H9 (cell line): ENCODE data around the gene WHRN. TPM values are rescaled to one million over a fixed set of nuclear protein-coding genes. Genes with fewer than 3 reads are reported as not detected.
A peak's percentile ranks its signal among the peaks of the same experiment; 100 is the strongest.

Experiments
- DNase-seq: peaks from one replicate; pipeline ENCODE4 v3.0.0-alpha.2; 2017
- H2AFZ ChIP-seq: one replicate; pipeline ENCODE4 v1.6.1; 2013; ENCODE audit warnings: mild to moderate bottlenecking, low read length, control low read depth, moderate library complexity
- H2AK5ac ChIP-seq: 2 replicates; pipeline ENCODE4 v1.6.1; 2013; ENCODE audit warnings: low read length, control low read depth, mixed read lengths; ENCODE audit not compliant: insufficient read length
- H2BK120ac ChIP-seq: one replicate; pipeline ENCODE4 v1.6.1; 2013; ENCODE audit warnings: low read depth, mild to moderate bottlenecking, low read length, control low read depth, inconsistent platforms; ENCODE audit not compliant: poor library complexity, severe bottlenecking
- H2BK12ac ChIP-seq: 2 replicates; pipeline ENCODE4 v1.6.1; 2013; ENCODE audit warnings: low read length, control low read depth, mixed read lengths, low read depth; ENCODE audit not compliant: insufficient read length
- H2BK15ac ChIP-seq: 2 replicates; pipeline ENCODE4 v1.6.1; 2013; ENCODE audit warnings: low read depth, low read length, control low read depth
- H2BK20ac ChIP-seq: one replicate; pipeline ENCODE4 v1.6.1; 2013; ENCODE audit warnings: low read depth, mild to moderate bottlenecking, low read length, control low read depth, inconsistent platforms; ENCODE audit not compliant: poor library complexity, severe bottlenecking
- H2BK5ac ChIP-seq: 2 replicates; pipeline ENCODE4 v1.6.1; 2013; ENCODE audit warnings: low read length, control low read depth, mixed read lengths; ENCODE audit not compliant: insufficient read length
- H3K14ac ChIP-seq: 2 replicates; pipeline ENCODE4 v1.6.1; 2013; ENCODE audit warnings: low read length, control low read depth; ENCODE audit not compliant: insufficient read depth
- H3K18ac ChIP-seq: 2 replicates; pipeline ENCODE4 v1.6.1; 2013; ENCODE audit warnings: low read depth, mild to moderate bottlenecking, mixed read lengths, low read length, control low read depth; ENCODE audit not compliant: insufficient read length
- H3K23ac ChIP-seq: 2 replicates; pipeline ENCODE4 v1.6.1; 2013; ENCODE audit warnings: low read length, control low read depth, mixed read lengths, low read depth; ENCODE audit not compliant: insufficient read length
- H3K23me2 ChIP-seq: 2 replicates; pipeline ENCODE4 v1.6.1; 2013; ENCODE audit warnings: low read depth, mild to moderate bottlenecking, mixed read lengths, low read length, control low read depth; ENCODE audit not compliant: insufficient read length, poor library complexity, severe bottlenecking
- H3K27ac ChIP-seq: 2 replicates; pipeline ENCODE4 v1.5.1; 2013; ENCODE audit warnings: low read length, control low read depth, mixed read lengths, low read depth; ENCODE audit not compliant: insufficient read length
- H3K27me3 ChIP-seq: 2 replicates; pipeline ENCODE4 v1.6.1; 2013; ENCODE audit warnings: low read length, control low read depth, inconsistent platforms; ENCODE audit not compliant: insufficient read depth
- H3K4ac ChIP-seq: 2 replicates; pipeline ENCODE4 v1.6.1; 2013; ENCODE audit warnings: low read depth, mild to moderate bottlenecking, control low read depth, inconsistent platforms, low read length, moderate library complexity
- H3K4me1 ChIP-seq: 2 replicates; pipeline ENCODE4 v1.6.1; 2013; ENCODE audit warnings: low read length, control low read depth, inconsistent platforms; ENCODE audit not compliant: insufficient read depth
- H3K4me2 ChIP-seq: 2 replicates; pipeline ENCODE4 v1.6.1; 2013; ENCODE audit warnings: low read length, control low read depth, mixed read lengths; ENCODE audit not compliant: insufficient read length, insufficient read depth
- H3K56ac ChIP-seq: 2 replicates; pipeline ENCODE4 v1.6.1; 2013; ENCODE audit warnings: low read depth, mild to moderate bottlenecking, mixed read lengths, low read length, control low read depth; ENCODE audit not compliant: insufficient read length
- H3K79me1 ChIP-seq: 2 replicates; pipeline ENCODE4 v1.6.1; 2013; ENCODE audit warnings: low read depth, mild to moderate bottlenecking, moderate library complexity, low read length, control low read depth, inconsistent platforms; ENCODE audit not compliant: insufficient read depth, poor library complexity, severe bottlenecking
- H3K79me2 ChIP-seq: 2 replicates; pipeline ENCODE4 v1.6.1; 2013; ENCODE audit warnings: low read length, control low read depth, inconsistent platforms; ENCODE audit not compliant: insufficient read depth
- H3K9ac ChIP-seq: 2 replicates; pipeline ENCODE4 v1.6.1; 2013; ENCODE audit warnings: low read length, control low read depth, mixed read lengths; ENCODE audit not compliant: insufficient read length; ENCODE audit errors: extremely low read depth
- H3K9me3 ChIP-seq: one replicate; pipeline ENCODE4 v1.6.1; 2013; ENCODE audit warnings: low read depth, low read length, inconsistent platforms; ENCODE audit not compliant: control insufficient read depth
- H3T11ph ChIP-seq: one replicate; pipeline ENCODE4 v1.6.1; 2013; ENCODE audit warnings: mild to moderate bottlenecking, low read length, control low read depth, inconsistent platforms
- H4K20me1 ChIP-seq: one replicate; pipeline ENCODE4 v1.6.1; 2013; ENCODE audit not compliant: control insufficient read depth, insufficient read length, insufficient read depth
- H4K5ac ChIP-seq: 2 replicates; pipeline ENCODE4 v1.6.1; 2013; ENCODE audit warnings: low read depth, mild to moderate bottlenecking, mixed read lengths, low read length, control low read depth; ENCODE audit not compliant: insufficient read length
- H4K8ac ChIP-seq: replicated peaks from 2 replicates; pipeline ENCODE4 v1.6.1; 2013; ENCODE audit warnings: low read length, control low read depth, mixed read lengths, low read depth; ENCODE audit not compliant: insufficient read length
- H4K91ac ChIP-seq: 2 replicates; pipeline ENCODE4 v1.6.1; 2013; ENCODE audit warnings: low read depth, mild to moderate bottlenecking, moderate library complexity, mixed read lengths, low read length, control low read depth; ENCODE audit not compliant: insufficient read length
- H3K27ac Mint-ChIP-seq, 3 experiments: 2 replicates in 2 of 3; 3 replicates in 1 of 3; pipeline ENCODE4 v1.8.0; 2020 to 2021; ENCODE audit warnings: mixed read lengths in 3 of 3, mild to moderate bottlenecking in 1 of 3, moderate library complexity in 1 of 3
- H3K27me3 Mint-ChIP-seq: 2 replicates; pipeline ENCODE4 v1.8.0; 2021; ENCODE audit warnings: low read depth, mild to moderate bottlenecking, moderate library complexity, mixed read lengths
- H3K36me3 Mint-ChIP-seq, 3 experiments: 2 replicates in 2 of 3; 3 replicates in 1 of 3; pipeline ENCODE4 v1.8.0; 2020 to 2021; ENCODE audit warnings: low read depth in 3 of 3, mixed read lengths in 3 of 3; ENCODE audit not compliant: insufficient read depth in 1 of 3
- H3K4me1 Mint-ChIP-seq, 2 experiments: 2 replicates each; pipeline ENCODE4 v1.8.0; 2020; ENCODE audit warnings: mixed read lengths in 2 of 2
- H3K4me3 Mint-ChIP-seq, 2 experiments: 2 replicates in 1 of 2; 3 replicates in 1 of 2; pipeline ENCODE4 v1.8.0; 2020 to 2021; ENCODE audit warnings: mild to moderate bottlenecking in 2 of 2, mixed read lengths in 2 of 2, moderate library complexity in 1 of 2
- H3K9me3 Mint-ChIP-seq, 2 experiments: 2 replicates in 1 of 2; 3 replicates in 1 of 2; pipeline ENCODE4 v1.8.0; 2020; ENCODE audit warnings: mild to moderate bottlenecking in 2 of 2, mixed read lengths in 2 of 2, moderate library complexity in 1 of 2
- WGBS: extraction: QIAGEN DNeasy Blood & Tissue Kit; methylation state at CpG from one replicate; pipeline ENCODE4 v1.1.7; 2013; ENCODE audit warnings: missing lambda C conversion rate, low lambda C conversion rate, mixed read lengths; ENCODE audit not compliant: insufficient read length; ENCODE audit errors: extremely low coverage; 5-methylcytosine and 5-hydroxymethylcytosine counted together
- total RNA-seq: library from RNA; stranded (reverse); gene quantifications from 2 replicates; pipeline ENCODE4 v1.2.1, GENCODE V29; 2021
- TF ChIP-seq, protein P1 (sequence below): fragments of 200-600 bp; sonication (generic); conservative IDR thresholded peaks from 3 replicates; pipeline ENCODE4 v1.8.0; 2021; ENCODE audit warnings: antibody characterized with exemption, mild to moderate bottlenecking

The WHRN gene
- total RNA-seq, 1 experiment from 2014 or later = 2.2 TPM

DNA sequence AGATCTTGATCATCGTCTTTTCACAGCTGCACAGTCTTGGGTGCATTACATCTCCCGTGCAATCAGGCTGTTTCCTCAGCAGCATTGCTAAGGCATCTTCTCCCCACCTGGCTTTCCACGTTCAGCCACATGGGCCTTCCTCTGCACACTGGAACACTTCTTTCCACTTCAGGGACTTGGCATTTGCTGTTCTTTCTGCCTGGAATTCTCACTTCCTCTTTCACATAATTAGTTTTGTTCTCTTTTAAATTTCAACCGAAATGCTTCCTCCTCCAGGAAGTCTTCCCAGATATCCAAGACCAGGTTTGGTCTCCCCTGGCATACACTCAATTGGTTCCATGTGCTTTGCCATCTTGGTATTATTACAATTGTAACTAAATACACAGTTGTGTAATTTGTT, 43.8 kb downstream of the WHRN start:
- Histone ChIP-seq H3K27ac (no peak overlapping the region), H4K5ac (no peak overlapping the region), H3K14ac (no peak overlapping the region), H3K4me1 (peaks cover 5% of the 10 kb centered on the region; the same call in 1 of the 2 replicates), H3K56ac (no peak overlapping the region), H3K4ac (no peak overlapping the region), H3T11ph (no peak overlapping the region), H2BK20ac (no peak overlapping the region), H3K18ac (no peak overlapping the region), H3K9me3 (no peaks in the 10 kb centered on the region), H2BK12ac (no peak overlapping the region), H3K9ac (no peak overlapping the region), H2BK120ac (no peak overlapping the region), H4K91ac (no peak overlapping the region), H3K79me1 (no peaks in the 10 kb centered on the region), H4K8ac (no peak overlapping the region), H3K79me2 (no peaks in the 10 kb centered on the region), H3K27me3 (no peaks in the 10 kb centered on the region), H3K4me2 (no peak overlapping the region), H2BK15ac (no peak overlapping the region), H3K23me2 (no peaks in the 10 kb centered on the region), H2AFZ (no peak overlapping the region), H4K20me1 (no peaks in the 10 kb centered on the region), H2AK5ac (no peak overlapping the region), H2BK5ac (no peak overlapping the region), H3K23ac (no peak overlapping the region)
- Mint-ChIP-seq H3K27me3 (peaks cover 11% of the 10 kb centered on the region), H3K27ac (no peak overlapping the region), H3K9me3 (no peaks in the 10 kb centered on the region), H3K4me1 (peaks cover 30 to 37% of the 10 kb centered on the region in 2 experiments), H3K36me3 (peaks cover 0 to 2% (median 0%) of the 10 kb centered on the region in 3 experiments; a peak in 2 of 7 replicates), H3K4me3 (no peak overlapping the region)
- TF ChIP-seq, protein P1, sequence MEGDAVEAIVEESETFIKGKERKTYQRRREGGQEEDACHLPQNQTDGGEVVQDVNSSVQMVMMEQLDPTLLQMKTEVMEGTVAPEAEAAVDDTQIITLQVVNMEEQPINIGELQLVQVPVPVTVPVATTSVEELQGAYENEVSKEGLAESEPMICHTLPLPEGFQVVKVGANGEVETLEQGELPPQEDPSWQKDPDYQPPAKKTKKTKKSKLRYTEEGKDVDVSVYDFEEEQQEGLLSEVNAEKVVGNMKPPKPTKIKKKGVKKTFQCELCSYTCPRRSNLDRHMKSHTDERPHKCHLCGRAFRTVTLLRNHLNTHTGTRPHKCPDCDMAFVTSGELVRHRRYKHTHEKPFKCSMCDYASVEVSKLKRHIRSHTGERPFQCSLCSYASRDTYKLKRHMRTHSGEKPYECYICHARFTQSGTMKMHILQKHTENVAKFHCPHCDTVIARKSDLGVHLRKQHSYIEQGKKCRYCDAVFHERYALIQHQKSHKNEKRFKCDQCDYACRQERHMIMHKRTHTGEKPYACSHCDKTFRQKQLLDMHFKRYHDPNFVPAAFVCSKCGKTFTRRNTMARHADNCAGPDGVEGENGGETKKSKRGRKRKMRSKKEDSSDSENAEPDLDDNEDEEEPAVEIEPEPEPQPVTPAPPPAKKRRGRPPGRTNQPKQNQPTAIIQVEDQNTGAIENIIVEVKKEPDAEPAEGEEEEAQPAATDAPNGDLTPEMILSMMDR = no peak
- no CpG with 5 or more reads among the region's 4 CpGs for WGBS
- peak; percentile 12 for DNase-seq
